Measurements from ENCODE around the gene ODAM. TPM values are rescaled to one million over a fixed set of nuclear protein-coding genes. Genes with fewer than 3 reads are reported as not detected.

The ODAM gene
- polyA plus RNA-seq, 4 donors, result 0.09 to 1.7 (median 0.89) TPM; not detected in 1

GRCh38 chr4:70182517-70183167 lies 12.9 kb upstream of the ODAM start:
- Histone ChIP-seq H3K4me3 (ENCODE audit: low read depth in 1 of 3, low read length in 3 of 3) (no peak overlapping the region), H3K36me3 (ENCODE audit: control insufficient read depth in 3 of 3, insufficient read depth in 2 of 3, low read depth in 1 of 3, low read length in 3 of 3) (no peaks in the 10 kb centered on the region), H3K27ac (ENCODE audit: low read depth in 1 of 3, low read length in 2 of 3) (no peak overlapping the region), H3K27me3 (ENCODE audit: control insufficient read depth in 3 of 3, insufficient read depth in 3 of 3, low read length in 3 of 3) (no peaks in the 10 kb centered on the region), H3K9me3 (ENCODE audit: control insufficient read depth in 2 of 2, insufficient read depth in 1 of 2, low read depth in 1 of 2, low read length in 1 of 2) (no peaks in the 10 kb centered on the region), H3K4me1 (ENCODE audit: control insufficient read depth in 3 of 3, insufficient read depth in 2 of 3, low read depth in 1 of 3, low read length in 2 of 3) (no peaks in the 10 kb centered on the region)
- DNase-seq (peak in 1 of 2 donors; percentile 15), FAIRE-seq (no peak)
- 8 to 36% (median 21%) methylated on average over 2 of the region's 2 CpGs for WGBS, 3 donors

DNA sequence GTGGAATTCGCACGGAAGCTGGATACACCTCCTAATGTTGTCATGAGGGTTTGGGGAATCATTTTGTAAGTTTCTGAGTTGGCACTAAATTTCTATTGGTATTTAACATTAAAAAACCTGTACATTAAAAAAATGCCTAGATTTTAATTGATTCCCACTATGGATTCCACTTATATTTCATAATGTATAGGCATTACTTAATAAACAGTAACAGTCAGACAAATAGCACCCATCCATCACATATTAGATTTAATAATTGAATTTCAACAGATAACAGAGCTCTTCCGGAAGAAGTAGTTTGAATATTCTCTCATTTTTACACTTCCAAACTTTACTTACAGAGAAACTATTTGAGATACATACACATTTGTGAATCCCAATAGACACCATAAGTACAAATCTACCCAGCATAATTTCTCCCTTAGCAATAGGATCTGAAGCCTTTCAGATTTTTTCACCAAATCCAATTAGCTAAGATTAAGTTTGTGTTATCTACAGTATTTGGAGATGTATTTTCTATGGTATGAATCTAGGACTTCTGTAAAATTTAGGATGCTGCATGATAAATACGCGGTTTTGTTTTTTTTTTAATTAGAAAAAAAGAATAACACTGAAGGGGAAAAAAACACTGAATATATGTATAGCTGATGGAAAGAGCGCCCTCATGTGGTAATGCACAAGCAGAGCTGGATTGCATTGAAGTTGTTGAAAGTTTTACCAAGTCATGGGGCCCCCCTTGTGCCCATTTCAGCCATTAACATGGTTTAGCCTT lies 12.2 kb upstream of the ODAM start:
- DNase-seq (peak; percentile 13 to 61), FAIRE-seq (no peak)
- WGBS, 3 donors, result 28 to 48% (median 33%) methylated on average over 6 of the region's 6 CpGs
- H3K9me3 ChIP-seq (ENCODE audit: control insufficient read depth in 2 of 2, insufficient read depth in 1 of 2, low read depth in 1 of 2, low read length in 1 of 2), result no peaks in the 10 kb centered on the region
- H3K36me3 ChIP-seq (ENCODE audit: control insufficient read depth in 3 of 3, insufficient read depth in 2 of 3, low read depth in 1 of 3, low read length in 3 of 3), result no peaks in the 10 kb centered on the region
- H3K27me3 ChIP-seq (ENCODE audit: control insufficient read depth in 3 of 3, insufficient read depth in 3 of 3, low read length in 3 of 3), result no peaks in the 10 kb centered on the region
- no peak overlapping the region for H3K4me3 ChIP-seq (ENCODE audit: low read depth in 1 of 3, low read length in 3 of 3)
- H3K4me1 ChIP-seq (ENCODE audit: control insufficient read depth in 3 of 3, insufficient read depth in 2 of 3, low read depth in 1 of 3, low read length in 2 of 3), result no peaks in the 10 kb centered on the region
- H3K27ac ChIP-seq (ENCODE audit: low read depth in 1 of 3, low read length in 2 of 3), result no peak overlapping the region

- no peak for FAIRE-seq
- Histone ChIP-seq H3K27ac (ENCODE audit: low read depth in 1 of 3, low read length in 2 of 3) (no peak overlapping the region), H3K9me3 (ENCODE audit: control insufficient read depth in 2 of 2, insufficient read depth in 1 of 2, low read depth in 1 of 2, low read length in 1 of 2) (no peaks in the 10 kb centered on the region), H3K4me3 (ENCODE audit: low read depth in 1 of 3, low read length in 3 of 3) (no peak overlapping the region), H3K4me1 (ENCODE audit: control insufficient read depth in 3 of 3, insufficient read depth in 2 of 3, low read depth in 1 of 3, low read length in 2 of 3) (no peaks in the 10 kb centered on the region), H3K36me3 (ENCODE audit: control insufficient read depth in 3 of 3, insufficient read depth in 2 of 3, low read depth in 1 of 3, low read length in 3 of 3) (no peaks in the 10 kb centered on the region), H3K27me3 (ENCODE audit: control insufficient read depth in 3 of 3, insufficient read depth in 3 of 3, low read length in 3 of 3) (no peaks in the 10 kb centered on the region)
- WGBS, 3 donors, result 49 to 56% (median 53%) methylated on average over 1 of the region's 1 CpG
- no peak for DNase-seq
Measured at GRCh38 chr4:70183940-70184246, 11.6 kb upstream of the ODAM start.

DNA sequence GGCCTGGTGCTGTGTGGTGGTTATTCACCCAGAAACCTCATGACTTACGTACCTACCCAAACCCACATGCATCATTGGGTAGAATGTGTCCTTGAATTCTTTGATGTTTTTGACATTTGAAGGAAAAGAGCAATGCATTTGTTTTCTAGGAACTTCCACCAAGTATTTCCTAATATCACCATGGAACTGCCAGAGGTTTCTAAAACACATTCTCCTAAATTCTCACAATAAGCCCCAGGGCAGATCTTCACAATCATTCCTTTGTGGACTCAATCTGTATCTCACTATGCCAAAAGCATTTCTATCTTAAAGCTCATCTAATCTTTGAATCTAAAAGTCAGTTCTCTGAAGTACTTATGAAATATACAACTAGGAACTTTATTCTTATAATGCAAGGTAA lies 8.3 kb upstream of the ODAM start:
- Histone ChIP-seq H3K4me3 (ENCODE audit: low read depth in 1 of 3, low read length in 3 of 3) (no peak overlapping the region), H3K27ac (ENCODE audit: low read depth in 1 of 3, low read length in 2 of 3) (no peak overlapping the region), H3K36me3 (ENCODE audit: control insufficient read depth in 3 of 3, insufficient read depth in 2 of 3, low read depth in 1 of 3, low read length in 3 of 3) (no peaks in the 10 kb centered on the region), H3K9me3 (ENCODE audit: control insufficient read depth in 2 of 2, insufficient read depth in 1 of 2, low read depth in 1 of 2, low read length in 1 of 2) (peaks cover 0 to 2% of the 10 kb centered on the region in 2 donors), H3K27me3 (ENCODE audit: control insufficient read depth in 3 of 3, insufficient read depth in 3 of 3, low read length in 3 of 3) (no peaks in the 10 kb centered on the region), H3K4me1 (ENCODE audit: control insufficient read depth in 3 of 3, insufficient read depth in 2 of 3, low read depth in 1 of 3, low read length in 2 of 3) (no peaks in the 10 kb centered on the region)
- no peak for DNase-seq
- 87 to 100% (median 96%) methylated on average over 1 of the region's 1 CpG for WGBS, 3 donors
- no peak for FAIRE-seq

DNA sequence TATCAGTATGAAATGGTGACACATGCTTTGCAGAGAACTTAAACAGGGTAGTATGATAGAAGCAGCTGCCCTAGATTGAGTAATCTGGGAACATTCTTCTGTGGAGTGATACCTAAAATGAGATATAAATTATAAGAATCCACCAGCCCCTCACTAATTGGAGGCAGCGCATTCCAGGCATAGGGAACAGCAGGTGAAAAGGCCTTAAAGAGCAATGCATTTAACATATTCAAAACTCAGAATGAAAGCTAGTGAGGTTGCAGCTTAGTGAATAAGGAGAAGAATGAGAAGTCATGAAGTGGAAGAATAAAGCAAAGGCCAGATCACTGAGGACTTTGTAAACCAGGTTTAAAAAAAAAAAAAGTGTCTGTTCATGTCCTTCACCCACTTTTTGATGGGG lies 4.9 kb upstream of the ODAM start:
- no peaks in the 10 kb centered on the region for H3K4me1 ChIP-seq (ENCODE audit: control insufficient read depth in 3 of 3, insufficient read depth in 2 of 3, low read depth in 1 of 3, low read length in 2 of 3)
- no peak overlapping the region for H3K4me3 ChIP-seq (ENCODE audit: low read depth in 1 of 3, low read length in 3 of 3)
- H3K36me3 ChIP-seq (ENCODE audit: control insufficient read depth in 3 of 3, insufficient read depth in 2 of 3, low read depth in 1 of 3, low read length in 3 of 3), result no peaks in the 10 kb centered on the region
- H3K27me3 ChIP-seq (ENCODE audit: control insufficient read depth in 3 of 3, insufficient read depth in 3 of 3, low read length in 3 of 3), result no peaks in the 10 kb centered on the region
- FAIRE-seq (no peak), DNase-seq (no peak)
- peaks cover 0 to 2% of the 10 kb centered on the region in 2 donors for H3K9me3 ChIP-seq (ENCODE audit: control insufficient read depth in 2 of 2, insufficient read depth in 1 of 2, low read depth in 1 of 2, low read length in 1 of 2)
- no peak overlapping the region for H3K27ac ChIP-seq (ENCODE audit: low read depth in 1 of 3, low read length in 2 of 3)
- 96 to 100% (median 97%) methylated on average over 1 of the region's 1 CpG for WGBS, 3 donors

DNA sequence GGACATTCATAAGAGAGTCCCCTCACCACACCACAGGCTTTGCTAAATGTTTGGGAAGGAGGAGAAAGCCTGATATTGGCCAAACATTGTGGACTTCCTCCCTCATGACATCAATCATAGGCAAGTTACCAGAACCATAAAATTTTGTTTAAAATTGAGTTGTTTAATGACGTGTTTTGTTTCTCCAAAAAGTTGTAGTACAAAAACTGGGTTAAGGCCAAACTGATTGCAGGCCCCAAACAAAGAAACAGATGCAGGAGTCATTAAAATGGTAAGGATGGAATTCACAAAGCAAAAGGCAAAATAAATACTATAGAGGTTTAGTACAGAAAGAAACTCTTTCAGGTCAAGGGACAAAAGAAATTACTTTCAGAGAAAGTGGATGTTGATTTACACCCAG lies 3.9 kb upstream of the ODAM start:
- 41 to 71% (median 55%) methylated on average over 1 of the region's 1 CpG for WGBS, 3 donors

DNA sequence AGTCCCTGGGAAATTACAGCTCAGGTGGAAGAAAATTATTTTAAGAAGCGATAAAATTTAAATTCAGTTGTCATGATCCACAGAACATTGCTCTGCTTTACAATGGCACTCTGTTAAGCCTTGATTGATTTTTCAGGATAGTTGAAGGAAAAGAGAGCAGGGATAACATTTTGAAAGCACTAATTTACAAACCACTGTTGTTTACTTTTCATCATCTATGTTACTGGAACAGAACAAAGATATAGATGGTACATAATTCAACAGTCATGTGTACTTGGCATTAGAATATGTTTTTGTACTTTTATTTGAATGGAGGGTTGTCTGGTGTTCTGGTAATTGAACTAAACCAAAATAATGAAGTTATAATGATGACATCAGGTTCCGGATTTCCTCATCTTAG lies 2.6 kb upstream of the ODAM start:
- DNase-seq, result no peak
- Histone ChIP-seq H3K4me1 (ENCODE audit: control insufficient read depth in 3 of 3, insufficient read depth in 2 of 3, low read depth in 1 of 3, low read length in 2 of 3) (peaks cover 0 to 6% (median 1%) of the 10 kb centered on the region in 3 donors), H3K27me3 (ENCODE audit: control insufficient read depth in 3 of 3, insufficient read depth in 3 of 3, low read length in 3 of 3) (no peaks in the 10 kb centered on the region), H3K4me3 (ENCODE audit: low read depth in 1 of 3, low read length in 3 of 3) (no peak overlapping the region), H3K36me3 (ENCODE audit: control insufficient read depth in 3 of 3, insufficient read depth in 2 of 3, low read depth in 1 of 3, low read length in 3 of 3) (no peaks in the 10 kb centered on the region), H3K27ac (ENCODE audit: low read depth in 1 of 3, low read length in 2 of 3) (no peak overlapping the region), H3K9me3 (ENCODE audit: control insufficient read depth in 2 of 2, insufficient read depth in 1 of 2, low read depth in 1 of 2, low read length in 1 of 2) (peaks cover 0 to 2% of the 10 kb centered on the region in 2 donors)
- 88 to 94% (median 90%) methylated on average over 2 of the region's 2 CpGs for WGBS, 3 donors
- FAIRE-seq, result no peak

More for the DNA sequence above, 3.9 kb upstream of the ODAM start:
- Histone ChIP-seq H3K27me3 (ENCODE audit: control insufficient read depth in 3 of 3, insufficient read depth in 3 of 3, low read length in 3 of 3) (no peaks in the 10 kb centered on the region), H3K4me3 (ENCODE audit: low read depth in 1 of 3, low read length in 3 of 3) (no peak overlapping the region), H3K9me3 (ENCODE audit: control insufficient read depth in 2 of 2, insufficient read depth in 1 of 2, low read depth in 1 of 2, low read length in 1 of 2) (peaks cover 0 to 2% of the 10 kb centered on the region in 2 donors), H3K36me3 (ENCODE audit: control insufficient read depth in 3 of 3, insufficient read depth in 2 of 3, low read depth in 1 of 3, low read length in 3 of 3) (no peaks in the 10 kb centered on the region), H3K27ac (ENCODE audit: low read depth in 1 of 3, low read length in 2 of 3) (no peak overlapping the region), H3K4me1 (ENCODE audit: control insufficient read depth in 3 of 3, insufficient read depth in 2 of 3, low read depth in 1 of 3, low read length in 2 of 3) (no peaks in the 10 kb centered on the region)
- FAIRE-seq, result no peak
- no peak for DNase-seq

- Histone ChIP-seq H3K4me1 (ENCODE audit: control insufficient read depth in 3 of 3, insufficient read depth in 2 of 3, low read depth in 1 of 3, low read length in 2 of 3) (peaks cover 0 to 12% (median 2%) of the 10 kb centered on the region in 3 donors), H3K9me3 (ENCODE audit: control insufficient read depth in 2 of 2, insufficient read depth in 1 of 2, low read depth in 1 of 2, low read length in 1 of 2) (no peaks in the 10 kb centered on the region), H3K36me3 (ENCODE audit: control insufficient read depth in 3 of 3, insufficient read depth in 2 of 3, low read depth in 1 of 3, low read length in 3 of 3) (no peaks in the 10 kb centered on the region), H3K27ac (ENCODE audit: low read depth in 1 of 3, low read length in 2 of 3) (no peak overlapping the region), H3K4me3 (ENCODE audit: low read depth in 1 of 3, low read length in 3 of 3) (no peak overlapping the region), H3K27me3 (ENCODE audit: control insufficient read depth in 3 of 3, insufficient read depth in 3 of 3, low read length in 3 of 3) (no peaks in the 10 kb centered on the region)
- FAIRE-seq, result no peak
- 25 to 57% (median 42%) methylated on average over 2 of the region's 2 CpGs for WGBS, 3 donors
- peak in 1 of 2 donors; percentile 7 for DNase-seq
Measured at GRCh38 chr4:70196857-70197256, 1.3 kb downstream of the ODAM start.

Measured in small intestine (tissue), 7 donors.